Measurements from ENCODE around the gene CIAO1.
"Not testable (repeated sequence)": the region's sequence is repeated elsewhere in the genome, so short reads cannot be mapped to it uniquely, and the experiment has no call there.

CIAO1 gene

DNA sequence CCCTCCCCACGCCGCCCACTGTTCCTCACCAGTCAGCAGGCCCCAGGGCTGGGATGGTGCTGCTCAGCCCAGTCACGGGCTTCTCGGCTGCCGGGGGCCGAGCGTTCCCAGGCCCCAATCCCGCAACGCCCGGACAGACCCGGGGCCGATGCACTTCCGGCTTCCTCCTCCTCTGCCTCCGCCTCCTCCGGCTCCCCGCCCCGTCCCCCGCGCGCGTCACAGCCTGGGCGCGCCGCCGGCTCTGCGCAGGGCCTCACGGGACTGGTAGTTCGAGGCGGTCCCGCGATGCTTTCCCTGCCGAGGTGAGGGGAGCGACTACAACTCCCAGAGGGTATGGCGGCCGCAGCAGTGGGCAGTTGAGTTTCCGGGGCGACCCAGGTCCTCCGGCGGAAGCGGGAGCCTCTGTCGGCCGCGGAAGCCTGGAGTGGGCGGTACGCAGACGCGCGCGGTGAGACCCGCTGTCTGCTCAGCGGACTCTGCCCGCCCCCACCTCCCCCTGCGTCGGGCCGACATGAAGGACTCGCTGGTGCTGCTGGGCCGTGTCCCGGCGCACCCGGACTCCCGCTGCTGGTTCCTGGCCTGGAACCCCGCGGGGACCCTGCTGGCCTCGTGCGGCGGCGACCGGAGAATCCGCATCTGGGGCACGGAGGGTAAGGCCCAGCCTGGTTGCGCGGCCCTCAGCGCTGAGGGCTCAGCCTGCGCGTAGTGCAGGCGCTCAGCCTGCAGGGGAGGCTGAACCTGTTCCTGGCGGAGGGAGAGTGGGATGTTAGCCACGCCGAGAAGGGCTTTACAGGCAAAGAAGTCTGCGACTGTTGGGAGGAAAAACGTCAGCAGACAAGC lies at the start of gene CIAO1, which contains the start of gene TMEM127:
TSS of gene CIAO1 (plus strand) at position 386 of the 840 bp plus-strand sequence. CDS start at position 512, 126 bp downstream.
TSS of gene TMEM127 (minus strand) at position 158 of the 840 bp plus-strand sequence. CDS start 616 bp downstream, outside the sequence.
- DNase-seq = peak; percentile 97

- DNase-seq = no peak
Observed at GRCh38 chr2:96218508-96219131, 47.4 kb upstream of the CIAO1 start.

DNA sequence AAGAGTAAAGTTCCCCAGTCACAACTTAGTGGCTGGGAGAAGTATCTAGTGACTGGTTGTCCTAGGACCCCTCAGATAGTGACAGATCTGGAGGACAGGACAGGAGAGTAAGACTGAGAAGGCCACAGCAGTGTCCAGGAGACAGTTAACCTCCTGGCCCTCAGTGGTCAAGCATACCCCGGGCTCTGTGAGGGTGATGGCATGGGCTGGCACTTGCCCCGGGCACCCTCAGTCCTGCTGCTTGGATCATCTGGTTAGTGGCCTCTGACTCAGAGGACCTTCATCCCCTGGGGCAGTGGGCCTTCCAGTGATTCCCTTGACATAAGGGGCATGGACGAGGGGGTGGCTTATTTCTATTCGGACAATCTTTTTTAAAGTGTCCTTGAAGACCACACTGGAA lies 46.1 kb upstream of the CIAO1 start:
- not testable (repeated sequence) for DNase-seq

- DNase-seq = not testable (repeated sequence)
Observed at GRCh38 chr2:96221106-96221505, 44.9 kb upstream of the CIAO1 start.

GRCh38 chr2:96225016-96225533 lies 41.0 kb upstream of the CIAO1 start:
- no peak for DNase-seq

GRCh38 chr2:96231316-96231715 lies 34.7 kb upstream of the CIAO1 start:
- no peak for DNase-seq

DNA sequence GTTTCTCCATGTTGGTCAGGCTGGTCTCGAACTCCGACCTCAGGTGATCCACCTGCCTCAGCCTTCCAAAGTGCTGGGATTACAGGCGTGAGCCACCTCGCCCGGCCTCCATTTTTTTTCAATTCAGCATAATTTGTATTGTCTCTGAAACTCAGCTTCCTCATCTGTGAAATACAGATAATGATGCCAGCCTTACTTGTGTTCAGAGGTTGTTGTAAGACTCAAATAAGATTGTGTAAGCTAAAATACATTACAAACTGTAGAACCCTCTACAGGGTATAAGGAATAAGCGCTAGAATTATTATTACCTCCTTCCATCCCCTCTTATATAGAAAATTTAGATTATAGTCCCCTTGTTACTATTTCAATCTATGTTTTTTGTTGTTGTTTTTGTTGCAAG lies 32.6 kb upstream of the CIAO1 start:
- DNase-seq = no peak

- DNase-seq = no peak
Observed at GRCh38 chr2:96233880-96234316, 32.1 kb upstream of the CIAO1 start.

- no peak for DNase-seq
Observed at GRCh38 chr2:96236882-96237281, 29.1 kb upstream of the CIAO1 start.

DNA sequence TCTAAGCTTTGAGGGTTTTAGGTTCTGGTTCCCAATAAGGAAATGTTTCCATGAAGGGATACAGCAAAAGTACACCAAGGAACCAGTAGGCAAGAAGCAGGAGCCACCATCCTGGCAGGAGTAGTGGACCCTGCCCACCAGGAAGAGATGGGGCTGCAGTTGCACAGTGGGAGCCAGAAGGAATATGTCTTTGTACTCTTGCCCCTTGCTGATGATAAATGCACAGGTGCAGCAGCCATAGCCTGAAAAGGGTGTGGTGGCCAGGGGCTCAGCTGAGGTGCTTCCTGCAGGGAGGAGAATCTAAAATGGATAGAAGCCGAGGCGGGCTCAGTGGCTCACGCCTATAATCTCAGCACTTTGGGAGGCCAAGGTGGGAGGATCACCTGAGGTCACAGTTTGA lies 27.8 kb upstream of the CIAO1 start:
- DNase-seq = no peak

DNA sequence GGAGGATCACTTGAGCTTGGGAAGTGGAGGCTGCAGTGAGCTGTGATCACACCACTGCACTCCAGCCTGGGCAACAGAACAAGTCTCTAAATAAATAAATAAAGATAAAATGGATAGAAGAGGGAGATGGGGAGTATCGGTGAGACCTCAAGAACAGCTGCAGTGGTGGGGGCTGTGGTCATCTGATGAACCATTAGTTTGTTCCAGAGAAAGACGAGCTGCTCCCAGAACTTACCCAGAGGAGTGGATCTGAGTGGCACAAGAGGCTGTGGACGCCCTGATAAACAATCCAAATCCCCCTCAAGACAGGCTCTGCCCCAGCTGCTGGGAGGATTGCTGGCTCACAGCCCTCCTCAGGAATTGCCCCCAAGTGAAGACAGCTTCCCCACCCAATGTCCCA lies 26.9 kb upstream of the CIAO1 start:
- DNase-seq = no peak

GRCh38 chr2:96239745-96240264 lies 26.2 kb upstream of the CIAO1 start:
- DNase-seq = no peak

DNA sequence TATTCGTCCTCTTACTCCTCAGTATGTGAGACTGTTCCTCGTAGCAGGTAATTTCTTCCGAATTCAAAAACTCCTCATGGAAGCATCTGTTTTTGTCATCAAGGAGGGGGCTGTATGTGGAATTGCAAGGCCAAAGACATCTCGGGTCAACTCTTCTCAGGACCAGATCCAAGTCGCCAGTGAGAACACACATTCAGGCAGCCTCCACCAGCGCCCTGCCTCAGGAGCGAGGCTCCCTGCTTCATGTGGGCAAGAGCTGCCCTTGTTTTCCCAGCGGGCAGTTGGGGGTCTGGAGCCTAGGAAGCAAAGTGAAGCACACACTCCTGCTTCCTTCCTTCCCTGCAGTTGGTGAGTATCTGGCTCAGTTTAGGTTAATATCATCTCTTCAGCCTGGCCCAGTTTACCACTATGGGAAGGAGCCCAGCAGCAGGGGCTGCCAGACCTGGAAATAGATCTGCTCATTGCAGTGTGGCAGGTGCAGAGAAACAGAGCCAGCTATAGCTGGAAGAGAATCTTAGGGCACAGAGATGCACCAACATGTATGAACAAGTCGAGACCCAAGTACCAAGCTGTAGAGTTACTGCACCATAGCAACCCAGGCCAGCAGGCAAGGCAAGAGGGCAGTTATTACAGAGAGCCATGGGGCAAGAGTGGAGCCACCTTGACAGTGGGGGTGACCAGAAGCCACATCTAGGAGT lies 25.5 kb upstream of the CIAO1 start:
- DNase-seq = no peak

GRCh38 chr2:96241227-96241626 lies 24.8 kb upstream of the CIAO1 start:
- DNase-seq = no peak

DNA sequence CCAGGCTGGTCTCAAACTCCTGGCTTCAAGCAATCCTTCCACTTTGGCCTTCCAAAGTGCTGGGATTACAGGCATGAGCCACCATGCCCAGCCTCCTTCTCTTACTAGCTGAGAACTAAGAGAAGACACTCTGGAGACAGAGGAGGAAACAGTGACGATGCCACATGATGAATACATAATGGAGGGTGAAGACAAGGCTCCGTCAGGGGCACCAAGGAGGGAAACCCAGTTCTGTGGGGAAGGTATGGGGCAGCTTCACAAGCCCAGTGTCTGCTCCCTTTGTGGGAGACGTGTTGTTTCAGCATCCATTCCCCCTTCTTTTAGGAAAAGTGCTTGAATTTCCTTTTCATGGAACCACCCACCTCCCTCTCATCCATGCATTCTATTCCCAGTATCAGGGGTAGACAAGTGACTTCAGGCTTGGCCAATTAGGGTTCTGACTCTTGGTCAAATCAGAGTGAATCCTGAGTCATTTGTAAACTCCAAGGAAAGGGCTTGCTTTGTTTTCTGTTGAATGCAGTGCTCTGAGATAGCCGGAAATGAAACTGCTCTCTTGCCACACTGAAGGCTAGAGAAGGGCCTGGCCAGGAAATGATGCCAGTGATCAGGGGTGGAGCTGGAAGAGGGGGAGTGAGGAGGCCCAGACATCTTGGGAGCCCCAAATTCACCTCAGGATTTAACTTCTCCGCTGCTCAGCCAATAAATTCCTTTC lies 24.0 kb upstream of the CIAO1 start:
- no peak for DNase-seq

DNA sequence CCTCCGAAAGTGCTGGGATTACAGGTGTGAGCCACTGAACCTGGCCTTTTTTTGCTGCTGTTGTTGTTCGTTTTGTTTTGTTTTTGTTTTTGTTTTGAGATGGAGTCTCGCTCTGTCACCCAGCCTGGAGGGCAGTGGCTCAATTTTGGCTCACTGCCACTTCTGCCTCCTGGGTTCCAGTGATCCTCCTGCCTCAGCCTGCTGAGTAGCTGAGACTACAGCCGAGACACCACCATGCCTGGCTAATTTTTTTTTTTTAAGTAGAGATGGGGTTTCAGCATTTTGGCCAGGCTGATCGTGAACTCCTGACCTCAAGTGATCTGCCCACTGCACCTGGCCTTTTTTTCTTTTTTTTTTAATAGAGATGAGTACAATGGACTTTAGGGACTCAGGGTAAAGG lies 22.2 kb upstream of the CIAO1 start:
- DNase-seq = no peak

DNA sequence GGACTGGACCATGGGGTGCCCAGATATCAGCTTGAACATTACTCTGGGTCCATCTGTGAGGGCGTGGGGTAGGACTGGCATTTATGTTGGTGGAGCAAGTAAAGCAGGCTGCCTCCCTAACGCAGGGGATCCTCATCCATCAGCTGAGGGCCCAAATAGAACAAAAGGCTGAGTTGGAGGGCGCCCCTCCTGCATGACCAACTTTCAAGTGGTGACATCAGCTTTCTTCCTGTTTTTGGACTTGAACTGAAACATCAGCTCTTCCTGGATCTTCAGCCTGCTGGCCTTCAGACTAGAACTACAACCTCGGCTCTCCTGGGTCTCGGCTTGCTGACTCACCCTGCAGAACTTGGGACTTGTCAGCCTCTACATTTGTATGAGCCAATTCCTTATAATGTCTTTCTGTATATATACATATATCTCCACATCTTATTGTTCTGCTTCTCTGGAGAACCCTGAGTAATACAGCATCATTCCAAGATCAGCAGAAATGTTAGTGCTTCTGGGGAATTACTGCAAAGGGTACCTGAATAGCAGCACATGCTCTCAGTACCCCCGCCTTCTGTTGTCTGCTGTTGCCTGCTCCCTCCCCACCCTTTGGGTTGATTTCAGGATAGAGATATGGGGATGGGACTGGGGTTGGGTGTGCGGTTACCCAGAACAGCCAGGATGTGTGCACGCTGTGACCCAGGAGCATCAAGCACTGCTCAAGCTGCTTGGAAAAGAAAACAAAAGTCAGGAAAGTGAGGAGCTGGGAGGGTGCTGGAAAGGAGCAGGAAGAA lies 20.2 kb upstream of the CIAO1 start:
- DNase-seq = no peak

- no peak for DNase-seq
Observed at GRCh38 chr2:96247009-96247408, 19.0 kb upstream of the CIAO1 start.

- no peak for DNase-seq
Observed at GRCh38 chr2:96247896-96248295, 18.1 kb upstream of the CIAO1 start.

GRCh38 chr2:96248624-96249023 lies 17.4 kb upstream of the CIAO1 start:
- DNase-seq = no peak

- DNase-seq = no peak
Observed at GRCh38 chr2:96249654-96250053, 16.4 kb upstream of the CIAO1 start.

GRCh38 chr2:96250188-96250587 lies 15.8 kb upstream of the CIAO1 start:
- DNase-seq = no peak
